Measurements from ENCODE around the gene FBN3. TPM values are rescaled to one million over a fixed set of nuclear protein-coding genes. Genes with fewer than 3 reads are reported as not detected.
"Not testable (repeated sequence)": the region's sequence is repeated elsewhere in the genome, so short reads cannot be mapped to it uniquely, and the experiment has no call there.

FBN3 gene
- polyA plus RNA-seq, 1 of the 3 experiments (the other 2 are of a cell fraction), result not detected

GRCh38 chr19:8033287-8034177 is 115.9 kb downstream of the FBN3 start:
- POLR2A ChIA-PET; DNase-seq; H2AFZ ChIP-seq (ENCODE audit: low read depth); H3K4me3 ChIP-seq (ENCODE audit: low read depth in 2 of 2, low read length in 1 of 2); H3K9ac ChIP-seq; H3K9me3 ChIP-seq; H4K20me1 ChIP-seq (ENCODE audit: insufficient read depth); H3K27ac ChIP-seq (ENCODE audit: low read depth in 2 of 2, low read length in 1 of 2); H3F3A ChIP-seq (replicated peaks; ENCODE audit: insufficient read depth); H3K4me1 ChIP-seq (ENCODE audit: control insufficient read depth in 1 of 2, insufficient read depth in 2 of 2, low read depth in 1 of 2, low read length in 1 of 2); H3K79me2 ChIP-seq (ENCODE audit: insufficient read depth); H3K27me3 ChIP-seq (ENCODE audit: insufficient read depth); H3K4me2 ChIP-seq; CTCF ChIA-PET; H3K9me2 ChIP-seq; H3K36me3 ChIP-seq (replicated peaks in 1 of 2; ENCODE audit: control insufficient read depth in 1 of 2, insufficient read depth in 2 of 2, low read length in 1 of 2): not testable (repeated sequence)
- whole genome bisulfite sequencing (ENCODE audit: low lambda C conversion rate), result 82% methylated on average over 22 of the region's 22 CpGs

- 0 out of 2 replicates have a peak, but pooled peaks cover under 1% of the 10 kb centered on the region for H3K27me3 ChIP-seq (ENCODE audit: insufficient read depth)
- H4K20me1 ChIP-seq (ENCODE audit: insufficient read depth), result no peaks in the 10 kb centered on the region
- no peaks in the 10 kb centered on the region for H3K79me2 ChIP-seq (ENCODE audit: insufficient read depth)
- no peak overlapping the region for H3K9ac ChIP-seq
- no peaks in the 10 kb centered on the region for H3K36me3 ChIP-seq (replicated peaks in 1 of 2; ENCODE audit: control insufficient read depth in 1 of 2, insufficient read depth in 2 of 2, low read length in 1 of 2)
- no peaks in the 10 kb centered on the region for H3K4me1 ChIP-seq (ENCODE audit: control insufficient read depth in 1 of 2, insufficient read depth in 2 of 2, low read depth in 1 of 2, low read length in 1 of 2)
- H2AFZ ChIP-seq (ENCODE audit: low read depth), result no peak overlapping the region
- CTCF ChIA-PET, result interaction anchor here (1.0 to 3.0 kb wide), 3 partner anchors 11 to 60 kb away, joined by 3 to 9 read pairs (median 4); no protein-coding TSS in a partner anchor
- H3K4me2 ChIP-seq, result no peak overlapping the region
- WGBS (ENCODE audit: low lambda C conversion rate), result 81% methylated on average over 8 of the region's 8 CpGs
- H3K9me2 ChIP-seq, result no peaks in the 10 kb centered on the region
- H3K4me3 ChIP-seq (ENCODE audit: low read depth in 2 of 2, low read length in 1 of 2), result no peak overlapping the region
- POLR2A ChIA-PET, result no interaction called here
- no peak overlapping the region for H3K27ac ChIP-seq (ENCODE audit: low read depth in 2 of 2, low read length in 1 of 2)
- no peak for DNase-seq
- TF ChIP-seq YY1 (IDR thresholded peaks at IDR 0.05; ENCODE audit: low read depth), result no peak
- no peak for TF ChIP-seq TEAD4 (IDR thresholded peaks at IDR 0.05; ENCODE audit: borderline replicate concordance, insufficient read depth)
- no peak for TF ChIP-seq FOSL2 (IDR thresholded peaks at IDR 0.05; ENCODE audit: borderline replicate concordance, low read depth)
- TF ChIP-seq JUND (IDR thresholded peaks at IDR 0.05), result no peak
- TF ChIP-seq SIN3A (IDR thresholded peaks at IDR 0.05; ENCODE audit: borderline replicate concordance, low read depth, low read length), result no peak
- no peak for TF ChIP-seq EZH2phosphoT487 (IDR thresholded peaks at IDR 0.05; ENCODE audit: borderline replicate concordance, low read depth)
- no peak for TF ChIP-seq TAF1 (IDR thresholded peaks at IDR 0.05; ENCODE audit: borderline replicate concordance, low read depth, low read length)
- TF ChIP-seq RFX5 (IDR thresholded peaks at IDR 0.05; ENCODE audit: low read length), result no peak
- no peak for TF ChIP-seq RXRA (IDR thresholded peaks at IDR 0.05; ENCODE audit: borderline replicate concordance, low read depth)
- TF ChIP-seq, protein P1, sequence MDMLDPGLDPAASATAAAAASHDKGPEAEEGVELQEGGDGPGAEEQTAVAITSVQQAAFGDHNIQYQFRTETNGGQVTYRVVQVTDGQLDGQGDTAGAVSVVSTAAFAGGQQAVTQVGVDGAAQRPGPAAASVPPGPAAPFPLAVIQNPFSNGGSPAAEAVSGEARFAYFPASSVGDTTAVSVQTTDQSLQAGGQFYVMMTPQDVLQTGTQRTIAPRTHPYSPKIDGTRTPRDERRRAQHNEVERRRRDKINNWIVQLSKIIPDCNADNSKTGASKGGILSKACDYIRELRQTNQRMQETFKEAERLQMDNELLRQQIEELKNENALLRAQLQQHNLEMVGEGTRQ (IDR thresholded peaks at IDR 0.05; ENCODE audit: borderline replicate concordance, low read depth, low read length), result no peak
- no peaks in the 10 kb centered on the region for H3K9me3 ChIP-seq
- no peaks in the 10 kb centered on the region for H3F3A ChIP-seq (replicated peaks; ENCODE audit: insufficient read depth)
Observed at GRCh38 chr19:8030960-8031359, 118.4 kb downstream of the FBN3 start.
